Activated CD8-positive, alpha-beta memory T cell treated with anti-CD3 and anti-CD28 coated beads, Interleukin-2, amount 50 U/mL, for 4 hours (primary cell): ENCODE measurements around the gene HBZ.
"Not testable (repeated sequence)": the region's sequence is repeated elsewhere in the genome, so short reads cannot be mapped to it uniquely, and the experiment has no call there.

Experiments used
- DNase-seq: peaks from one replicate; pipeline ENCODE4 v3.0.0-alpha.2; 2020

HBZ gene

DNA sequence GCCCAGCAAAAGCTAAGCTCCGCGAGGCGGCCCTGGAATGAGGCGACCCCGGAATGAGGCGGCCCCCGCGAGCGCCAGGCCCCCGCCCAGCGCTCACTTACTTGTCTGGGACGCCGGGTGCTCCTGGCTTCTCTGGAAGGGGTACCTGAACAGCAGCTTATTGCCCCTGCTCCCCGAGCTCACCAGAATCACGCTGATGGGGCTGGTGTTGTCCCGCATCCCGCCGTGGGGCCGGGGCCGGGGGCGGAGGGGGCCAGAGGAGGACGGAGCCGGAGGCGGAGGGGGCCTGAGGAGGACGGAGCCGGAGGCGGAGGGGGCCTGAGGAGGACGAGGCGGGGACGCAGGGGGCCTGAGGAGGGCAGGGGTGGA is 14.4 kb upstream of the HBZ start:
- DNase-seq, result peak; percentile 40

DNA sequence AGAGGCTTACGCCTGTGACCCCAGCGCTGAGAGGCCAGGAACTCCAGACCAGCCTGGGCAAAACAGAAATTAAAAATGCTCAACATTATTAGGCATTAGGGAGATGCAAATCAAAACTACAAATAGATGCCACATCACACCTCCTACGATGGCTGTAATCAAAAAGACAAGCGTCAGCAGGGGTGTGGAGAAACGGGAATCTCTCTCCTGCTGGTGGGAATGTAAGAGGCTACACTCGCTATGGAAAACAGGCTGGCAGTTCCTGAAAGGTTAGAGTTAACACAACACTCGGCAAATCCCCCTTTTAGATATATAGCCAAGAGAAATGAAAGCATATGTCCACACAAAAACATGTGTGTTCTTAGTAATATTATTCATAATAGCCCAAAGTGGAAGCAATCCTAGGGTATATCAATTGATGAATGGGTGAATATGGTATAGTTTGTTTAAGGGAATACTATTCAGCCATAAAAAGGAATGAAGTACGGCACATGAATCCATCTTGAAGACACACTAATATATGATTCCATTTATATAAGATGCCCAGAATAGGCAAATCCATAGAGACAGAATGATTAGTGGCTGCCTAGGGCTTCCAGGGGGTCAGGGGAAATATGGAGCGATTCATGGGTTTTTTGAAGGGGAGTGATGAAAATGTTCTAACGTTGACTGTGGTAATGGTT is 12.1 kb upstream of the HBZ start:
- DNase-seq, result no peak

DNA sequence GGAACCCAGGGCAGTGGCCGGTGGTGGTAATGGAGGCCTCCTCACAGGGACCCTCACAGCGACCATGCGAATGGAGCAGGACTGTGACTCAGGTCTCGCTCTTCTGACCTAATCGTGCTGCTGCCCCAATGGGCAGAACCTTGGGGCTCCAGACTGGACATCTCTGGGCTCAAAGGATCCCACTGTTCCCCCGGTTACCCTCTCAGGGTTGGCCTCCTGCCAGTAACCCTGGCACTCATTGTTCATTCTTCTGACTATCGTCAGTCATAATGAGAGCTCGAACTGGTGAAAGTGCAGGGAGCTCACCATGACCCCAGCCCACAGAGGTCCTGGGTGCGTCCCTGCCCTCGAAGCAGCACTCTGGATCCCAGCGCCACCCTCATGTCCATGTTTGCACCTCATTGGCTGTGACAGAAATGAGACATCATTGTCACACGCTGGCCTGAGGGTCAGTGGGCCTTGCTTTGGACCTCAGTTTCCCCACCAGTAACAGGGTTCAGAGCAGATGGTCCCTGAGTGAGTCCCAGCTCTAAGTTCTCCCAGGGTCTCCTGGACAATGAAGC is 10.0 kb upstream of the HBZ start:
- no peak for DNase-seq

DNA sequence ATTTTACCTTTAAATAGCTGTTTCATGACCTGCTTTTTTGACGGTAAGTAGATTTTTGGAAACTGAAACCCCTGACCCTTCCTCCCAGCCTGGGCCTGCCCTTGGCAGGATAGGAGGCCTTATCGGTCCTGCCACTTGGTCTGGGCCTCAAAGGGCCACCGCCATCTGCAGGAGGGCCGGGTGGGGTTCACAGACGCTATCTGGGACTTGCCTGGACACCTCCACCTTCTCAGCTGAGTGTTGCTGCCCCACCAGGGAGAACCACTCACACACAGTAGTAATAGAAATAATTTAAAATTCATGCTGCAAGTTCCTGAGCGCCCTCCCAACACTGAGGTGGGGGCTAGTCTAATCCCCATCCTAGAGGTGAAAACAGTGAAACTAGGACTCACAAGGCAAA is 9.4 kb upstream of the HBZ start:
- DNase-seq, result no peak

DNA sequence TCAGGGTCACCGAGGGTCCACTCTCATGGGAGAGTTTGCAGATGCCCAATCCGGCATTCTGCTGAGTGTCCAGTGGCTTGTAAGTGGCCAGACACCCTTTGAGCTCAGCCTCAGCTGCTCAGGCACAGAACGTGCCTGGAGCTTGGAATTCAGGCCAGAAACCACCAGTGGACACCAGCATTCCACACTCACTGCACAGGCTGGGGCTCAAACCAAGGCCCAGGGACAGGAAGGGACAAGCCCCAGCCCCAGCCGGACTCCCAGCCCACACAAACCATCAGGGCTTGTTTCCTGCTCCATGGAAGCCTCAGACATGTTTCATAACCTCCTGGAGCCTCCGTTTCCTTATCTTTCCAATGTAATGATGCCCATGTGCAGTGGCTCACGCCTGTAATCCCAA is 9.0 kb upstream of the HBZ start:
- no peak for DNase-seq

DNA sequence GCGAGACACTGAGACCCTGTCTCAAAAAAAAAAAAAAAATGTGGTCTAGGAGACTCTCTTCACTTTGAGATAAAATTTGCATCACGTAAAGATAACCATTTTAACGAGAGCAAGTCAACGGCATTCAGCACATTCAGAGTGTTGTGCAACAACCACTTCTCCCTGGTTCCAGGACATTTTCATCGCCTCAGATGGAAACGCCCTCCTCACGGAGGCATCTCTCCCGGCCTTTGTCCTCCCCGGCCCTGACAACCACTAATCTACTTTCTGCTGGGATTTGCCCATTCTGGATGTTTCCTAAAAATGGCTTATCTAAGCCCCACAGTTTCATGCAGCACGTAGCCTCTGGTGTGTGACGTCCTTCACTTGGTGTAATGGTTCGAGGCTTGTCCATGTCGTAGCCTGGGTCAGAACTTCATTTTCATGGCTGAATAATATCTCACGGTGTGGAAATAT is 7.6 kb upstream of the HBZ start:
- DNase-seq, result no peak

DNA sequence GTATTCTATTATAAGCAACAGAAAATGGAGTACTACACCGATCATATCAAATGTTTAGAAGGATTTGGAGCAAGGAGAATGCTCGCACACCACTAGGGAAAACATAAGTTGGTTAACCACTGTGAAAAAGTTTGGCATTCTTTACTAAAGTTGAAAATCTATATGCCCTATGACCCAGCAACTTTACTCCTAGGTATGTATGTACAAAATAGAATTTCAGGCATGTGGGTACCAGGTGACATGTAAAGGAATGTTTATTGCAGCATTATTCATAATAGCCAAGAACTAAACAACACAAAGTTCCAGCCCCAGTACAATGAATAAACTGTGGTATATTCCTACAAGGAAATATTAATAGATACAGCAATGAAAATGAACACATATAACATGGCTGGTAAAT is 5.8 kb upstream of the HBZ start:
- DNase-seq, result no peak

DNA sequence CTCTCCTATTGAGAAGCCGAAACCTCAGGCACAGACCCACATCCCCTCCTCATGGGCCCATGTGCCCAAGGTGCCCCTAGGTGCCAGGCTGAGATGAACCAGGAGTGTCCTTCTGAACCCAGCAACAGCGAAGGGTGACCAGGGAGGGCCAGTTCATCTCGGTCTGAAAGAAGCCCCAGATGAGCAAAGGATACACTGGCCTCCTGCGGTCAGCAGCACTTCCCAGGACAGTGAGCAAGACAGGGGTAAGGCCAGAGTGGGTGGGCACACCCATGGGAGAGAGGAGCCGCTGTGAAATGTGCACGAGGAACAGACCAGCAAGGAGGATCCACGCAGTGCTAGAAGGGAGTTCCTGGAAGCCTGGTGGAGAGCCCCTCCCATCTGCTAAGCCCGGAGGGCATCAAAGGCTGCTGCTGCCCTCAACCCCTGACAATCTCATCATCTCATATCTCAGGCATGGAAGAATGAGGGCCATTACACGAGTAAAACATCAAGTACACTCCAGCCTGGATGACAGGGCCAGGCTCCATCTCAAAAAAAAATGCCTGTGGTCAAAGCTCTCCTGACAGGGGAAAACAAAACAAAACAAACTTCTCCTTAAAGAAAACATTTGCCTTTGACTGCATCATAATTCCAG is 3.3 kb upstream of the HBZ start:
- DNase-seq, result no peak

DNA sequence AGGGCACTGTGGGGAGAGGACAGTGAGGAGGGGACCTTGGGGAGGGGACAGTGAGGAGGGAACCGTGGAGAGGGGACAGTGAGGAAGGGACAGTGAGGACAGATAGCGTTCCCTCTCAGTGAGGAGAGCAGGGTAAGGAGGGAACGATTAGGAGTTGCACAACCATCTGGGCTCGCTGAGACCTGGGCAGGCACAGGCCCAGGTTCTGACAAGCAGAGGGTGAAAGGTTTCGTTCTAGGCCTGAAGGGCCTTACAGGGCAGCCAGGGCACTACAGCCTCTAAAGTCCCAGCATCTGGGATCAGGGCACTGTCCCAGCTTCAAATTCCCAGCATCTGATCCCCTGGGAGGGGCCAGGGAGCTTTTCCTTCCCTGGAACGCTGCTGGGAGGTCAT is 681 bp downstream of the HBZ start:
- DNase-seq, result not testable (repeated sequence)

DNA sequence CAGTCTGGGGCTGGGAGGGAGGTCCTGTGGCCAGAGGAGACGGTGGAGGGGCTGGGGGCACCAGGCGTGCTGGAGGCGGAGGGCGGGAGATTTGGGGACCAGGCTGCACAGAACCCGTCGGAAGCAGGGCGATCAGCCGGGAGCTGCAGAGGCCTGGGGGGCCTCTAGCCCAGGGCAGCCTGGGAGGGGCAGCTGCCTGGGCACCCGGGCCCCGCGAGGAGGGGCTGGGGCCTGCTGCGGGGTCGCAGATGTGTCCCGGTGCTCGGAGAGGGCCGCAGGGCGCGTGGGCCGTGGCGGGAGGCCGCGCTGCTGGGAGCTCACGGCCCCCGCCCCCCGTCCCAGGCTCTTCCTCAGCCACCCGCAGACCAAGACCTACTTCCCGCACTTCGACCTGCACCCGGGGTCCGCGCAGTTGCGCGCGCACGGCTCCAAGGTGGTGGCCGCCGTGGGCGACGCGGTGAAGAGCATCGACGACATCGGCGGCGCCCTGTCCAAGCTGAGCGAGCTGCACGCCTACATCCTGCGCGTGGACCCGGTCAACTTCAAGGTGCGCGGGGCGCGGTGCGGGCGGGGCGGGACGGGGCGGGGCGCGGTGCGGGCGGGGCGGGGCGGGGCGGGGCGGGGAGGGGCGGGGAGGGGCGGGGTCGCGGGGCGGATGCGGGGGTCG is 1.2 kb downstream of the HBZ start:
- DNase-seq, result not testable (repeated sequence)

DNA sequence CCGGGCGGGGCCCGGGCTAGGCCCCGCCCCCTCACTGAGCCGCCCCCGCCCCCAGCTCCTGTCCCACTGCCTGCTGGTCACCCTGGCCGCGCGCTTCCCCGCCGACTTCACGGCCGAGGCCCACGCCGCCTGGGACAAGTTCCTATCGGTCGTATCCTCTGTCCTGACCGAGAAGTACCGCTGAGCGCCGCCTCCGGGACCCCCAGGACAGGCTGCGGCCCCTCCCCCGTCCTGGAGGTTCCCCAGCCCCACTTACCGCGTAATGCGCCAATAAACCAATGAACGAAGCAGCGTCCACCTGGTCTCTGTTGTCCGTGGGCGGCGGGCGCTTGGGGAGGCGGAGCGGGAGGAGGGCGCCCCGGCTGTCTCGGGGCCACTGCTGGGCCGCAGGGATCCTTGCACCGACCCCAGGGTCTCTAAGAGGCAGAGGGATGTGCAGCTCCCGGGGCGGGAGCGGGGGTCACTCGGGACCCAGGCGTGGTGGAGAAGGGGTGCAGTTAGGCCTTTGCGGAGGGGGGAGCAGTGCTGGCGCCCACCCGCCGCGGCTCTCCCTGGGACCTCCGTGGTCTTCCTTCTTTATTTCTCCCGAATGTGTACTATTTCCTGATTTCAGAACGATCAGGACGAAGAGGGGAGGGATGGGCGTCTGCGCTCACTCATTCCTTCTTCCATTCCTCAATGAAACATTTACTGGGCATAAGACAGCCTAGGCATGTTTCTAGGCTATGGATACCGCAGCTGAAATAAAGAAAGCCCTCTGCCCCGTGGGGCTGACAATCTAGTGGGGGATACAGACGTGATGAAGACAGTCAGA is 2.0 kb downstream of the HBZ start:
- no peak for DNase-seq

DNA sequence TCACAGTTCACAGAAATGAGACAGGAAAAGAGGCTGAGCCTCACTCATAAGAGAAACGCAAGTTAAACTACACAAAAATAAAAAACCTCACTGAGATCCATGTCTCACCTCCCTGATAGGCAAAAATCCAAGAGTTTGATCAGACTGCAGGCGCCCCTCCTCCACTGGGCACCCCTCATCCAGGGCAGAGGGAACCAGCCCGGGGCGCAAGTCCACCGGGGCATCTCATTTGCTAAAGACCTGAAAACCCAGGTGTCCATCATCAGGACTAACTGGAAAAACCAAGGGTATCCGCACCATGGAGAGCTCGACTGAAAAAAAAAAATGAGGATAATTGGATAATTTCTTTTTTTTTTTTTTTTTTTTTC is 2.6 kb downstream of the HBZ start:
- DNase-seq, result no peak

DNA sequence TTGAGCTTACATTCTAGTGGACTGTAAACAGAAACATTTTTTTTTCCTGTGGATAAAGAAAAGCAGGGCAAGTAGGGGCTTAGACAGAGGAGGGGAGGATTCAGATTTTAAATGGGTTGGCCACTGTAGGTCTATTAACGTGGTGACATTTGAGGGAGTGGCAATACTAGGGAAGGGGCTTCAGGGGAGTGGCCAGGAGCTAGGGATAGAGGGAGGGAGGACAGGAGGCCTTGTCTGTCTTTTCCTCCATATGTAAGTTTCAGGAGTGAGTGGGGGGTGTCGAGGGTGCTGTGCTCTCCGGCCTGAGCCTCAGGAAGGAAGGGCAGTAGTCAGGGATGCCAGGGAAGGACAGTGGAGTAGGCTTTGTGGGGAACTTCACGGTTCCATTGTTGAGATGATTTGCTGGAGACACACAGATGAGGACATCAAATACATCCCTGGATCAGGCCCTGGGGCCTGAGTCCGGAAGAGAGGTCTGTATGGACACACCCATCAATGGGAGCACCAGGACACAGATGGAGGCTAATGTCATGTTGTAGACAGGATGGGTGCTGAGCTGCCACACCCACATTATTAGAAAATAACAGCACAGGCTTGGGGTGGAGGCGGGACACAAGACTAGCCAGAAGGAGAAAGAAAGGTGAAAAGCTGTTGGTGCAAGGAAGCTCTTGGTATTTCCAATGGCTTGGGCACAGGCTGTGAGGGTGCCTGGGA is 6.8 kb downstream of the HBZ start:
- DNase-seq, result no peak

DNA sequence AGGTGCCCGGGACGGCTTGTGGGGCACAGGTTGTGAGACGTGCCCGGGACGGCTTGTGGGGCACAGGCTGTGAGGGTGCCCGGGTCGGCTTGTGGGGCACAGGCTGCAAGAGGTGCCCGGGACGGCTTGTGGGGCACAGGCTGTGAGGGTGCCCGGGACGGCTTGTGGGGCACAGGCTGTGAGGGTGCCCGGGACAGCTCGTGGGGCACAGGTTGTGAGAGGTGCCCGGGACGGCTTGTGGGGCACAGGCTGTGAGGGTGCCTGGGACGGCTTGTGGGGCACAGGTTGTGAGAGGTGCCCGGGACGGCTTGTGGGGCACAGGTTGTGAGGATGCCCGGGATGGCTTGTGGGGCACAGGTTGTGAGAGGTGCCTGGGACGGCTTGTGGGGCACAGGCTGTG is 7.8 kb downstream of the HBZ start:
- DNase-seq, result not testable (repeated sequence)

DNA sequence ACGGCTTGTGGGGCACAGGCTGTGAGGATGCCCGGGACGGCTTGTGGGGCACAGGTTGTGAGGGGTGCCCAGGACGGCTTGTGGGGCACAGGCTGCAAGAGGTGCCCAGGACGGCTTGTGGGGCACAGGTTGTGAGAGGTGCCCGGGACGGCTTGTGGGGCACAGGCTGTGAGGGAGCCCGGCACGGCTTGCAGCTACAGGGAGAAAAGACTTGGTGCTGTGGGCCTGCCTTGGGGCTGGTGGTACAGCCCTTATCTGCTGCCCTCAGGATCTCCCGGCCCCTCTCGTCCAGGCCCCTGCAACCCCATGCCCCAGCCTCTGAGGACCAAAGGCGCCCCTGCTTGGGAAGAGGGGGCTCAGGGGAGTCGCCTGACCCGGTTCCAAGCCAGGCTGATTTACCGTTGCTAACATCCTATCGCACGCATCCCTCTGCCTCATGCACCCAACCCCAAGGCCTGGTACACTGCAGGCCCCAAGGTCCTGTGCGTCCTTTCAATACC is 8.3 kb downstream of the HBZ start:
- DNase-seq, result no peak

DNA sequence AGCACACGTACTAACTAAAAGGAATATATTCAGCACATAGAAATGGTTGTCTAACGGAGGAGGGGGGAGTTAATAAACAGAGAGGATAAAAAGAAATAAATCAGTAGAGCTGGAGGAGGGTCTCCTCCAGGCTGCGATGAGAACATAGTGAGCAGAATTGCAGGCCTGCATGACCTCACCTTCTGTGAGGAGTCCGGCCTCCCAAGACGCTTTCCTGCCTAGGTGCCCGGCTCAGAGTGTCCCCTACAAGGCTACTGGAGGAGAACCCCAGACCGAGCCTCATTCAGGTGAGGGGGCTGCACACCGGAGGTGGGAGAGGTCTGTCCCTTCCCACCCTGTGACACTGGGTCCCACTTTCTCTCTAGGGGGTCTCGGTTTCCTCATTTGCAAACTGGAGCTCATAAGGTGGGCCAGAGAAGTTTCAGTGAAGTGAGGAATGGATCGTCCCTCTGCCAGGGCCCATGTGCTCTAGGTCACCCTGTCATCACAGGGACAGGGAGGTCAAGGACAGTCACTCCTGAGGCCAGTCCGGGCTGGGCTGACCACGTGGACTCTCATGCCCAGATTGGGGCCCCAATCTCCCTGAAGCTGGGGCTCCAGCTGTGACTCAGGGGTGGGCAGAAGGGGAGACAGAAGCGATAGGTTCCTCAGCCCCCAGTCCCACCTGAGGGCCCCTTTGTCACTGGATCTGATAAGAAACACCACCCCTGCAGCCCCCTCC is 10.0 kb downstream of the HBZ start:
- DNase-seq, result no peak

DNA sequence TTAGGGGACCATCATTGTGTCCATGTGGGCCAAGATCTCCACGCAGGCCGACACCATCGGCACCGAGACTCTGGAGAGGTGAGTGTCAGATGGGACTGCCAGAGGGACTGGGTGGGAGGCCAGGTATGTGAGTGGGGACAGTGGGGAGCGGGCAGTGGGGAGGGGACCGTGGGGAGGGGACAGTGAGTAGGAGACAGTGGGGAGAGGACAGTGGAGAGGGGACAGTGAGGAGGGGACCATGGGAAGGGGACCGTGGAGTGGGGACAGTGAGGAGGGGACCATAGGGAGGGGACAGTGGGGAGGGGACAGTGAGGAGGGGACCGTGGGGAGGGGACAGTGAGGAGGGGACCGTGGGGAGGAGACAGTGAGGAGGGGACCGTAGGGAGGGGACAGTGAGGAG is 10.7 kb downstream of the HBZ start:
- not testable (repeated sequence) for DNase-seq

DNA sequence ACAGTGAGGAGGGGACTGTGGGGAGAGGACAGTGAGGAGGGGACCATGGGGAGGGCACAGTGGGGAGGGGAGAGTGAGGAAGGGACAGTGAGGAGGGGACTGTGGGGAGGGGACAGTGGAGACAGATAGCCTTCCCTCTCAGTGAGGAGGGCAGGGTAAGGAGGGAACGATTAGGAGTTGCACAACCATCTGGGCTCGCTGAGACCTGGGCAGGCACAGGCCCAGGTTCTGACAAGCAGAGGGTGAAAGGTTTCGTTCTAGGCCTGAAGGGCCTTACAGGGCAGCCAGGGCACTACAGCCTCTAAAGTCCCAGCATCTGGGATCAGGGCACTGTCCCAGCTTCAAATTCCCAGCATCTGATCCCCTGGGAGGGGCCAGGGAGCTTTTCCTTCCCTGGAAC is 11.3 kb downstream of the HBZ start:
- not testable (repeated sequence) for DNase-seq

DNA sequence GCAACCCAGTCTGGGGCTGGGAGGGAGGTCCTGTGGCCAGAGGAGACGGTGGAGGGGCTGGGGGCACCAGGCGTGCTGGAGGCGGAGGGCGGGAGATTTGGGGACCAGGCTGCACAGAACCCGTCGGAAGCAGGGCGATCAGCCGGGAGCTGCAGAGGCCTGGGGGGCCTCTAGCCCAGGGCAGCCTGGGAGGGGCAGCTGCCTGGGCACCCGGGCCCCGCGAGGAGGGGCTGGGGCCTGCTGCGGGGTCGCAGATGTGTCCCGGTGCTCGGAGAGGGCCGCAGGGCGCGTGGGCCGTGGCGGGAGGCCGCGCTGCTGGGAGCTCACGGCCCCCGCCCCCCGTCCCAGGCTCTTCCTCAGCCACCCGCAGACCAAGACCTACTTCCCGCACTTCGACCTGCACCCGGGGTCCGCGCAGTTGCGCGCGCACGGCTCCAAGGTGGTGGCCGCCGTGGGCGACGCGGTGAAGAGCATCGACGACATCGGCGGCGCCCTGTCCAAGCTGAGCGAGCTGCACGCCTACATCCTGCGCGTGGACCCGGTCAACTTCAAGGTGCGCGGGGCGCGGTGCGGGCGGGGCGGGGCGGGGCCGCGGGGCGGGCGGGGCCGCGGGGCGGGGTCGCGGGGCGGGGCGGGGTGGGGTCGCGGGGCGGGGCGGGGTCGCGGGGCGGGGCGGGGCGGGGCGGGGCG is 11.8 kb downstream of the HBZ start:
- DNase-seq, result not testable (repeated sequence)

DNA sequence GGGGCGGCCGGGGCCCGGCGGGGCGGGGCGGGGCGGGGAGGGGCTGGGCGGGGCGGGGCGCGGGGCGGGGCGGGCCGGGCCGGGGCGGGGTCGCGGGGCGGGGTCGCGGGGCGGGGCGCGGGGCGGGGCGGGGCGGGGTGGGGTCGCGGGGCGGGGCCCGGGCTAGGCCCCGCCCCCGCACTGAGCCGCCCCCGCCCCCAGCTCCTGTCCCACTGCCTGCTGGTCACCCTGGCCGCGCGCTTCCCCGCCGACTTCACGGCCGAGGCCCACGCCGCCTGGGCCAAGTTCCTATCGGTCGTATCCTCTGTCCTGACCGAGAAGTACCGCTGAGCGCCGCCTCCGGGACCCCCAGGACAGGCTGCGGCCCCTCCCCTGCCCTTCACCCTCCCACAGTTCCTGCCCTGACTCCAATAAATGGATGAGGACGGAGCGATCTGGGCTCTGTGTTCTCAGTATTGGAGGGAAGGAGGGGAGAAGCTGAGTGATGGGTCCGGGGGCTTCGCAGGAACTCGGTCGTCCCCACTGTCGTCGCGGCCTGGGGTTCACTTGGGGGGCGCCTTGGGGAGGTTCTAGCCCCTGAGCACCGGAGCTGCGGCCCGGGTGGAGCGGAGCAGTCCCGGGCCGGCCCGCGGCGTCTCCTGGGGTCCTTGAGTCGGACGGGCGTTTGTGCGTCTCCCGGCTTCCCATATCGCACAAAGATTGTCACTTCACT is 12.5 kb downstream of the HBZ start:
- no peak for DNase-seq
